OCI-LY7 (cell line): ENCODE measurements around the gene SNX15. TPM values are rescaled to one million over a fixed set of nuclear protein-coding genes. Genes with fewer than 3 reads are reported as not detected.

Source experiments
- BruUV-seq: library from RNA; stranded (reverse); fragments of 400-500 nt; replicated peaks from 2 replicates; lab custom pipeline; 2021; lab: Mats Ljungman, UMichigan
- CTCF ChIA-PET: fragments of 300-600 bp; sonication (Branson Sonifier 250); formaldehyde crosslinking; loops from one replicate; lab custom pipeline; 2022; ENCODE audit warnings: antibody characterized with exemption; ENCODE audit not compliant: unreplicated experiment; lab: Charles Lee
- POLR2A ChIA-PET: fragments of 300-600 bp; sonication (Branson Sonifier 250); formaldehyde crosslinking; loops from one replicate; lab custom pipeline; 2022; ENCODE audit warnings: antibody characterized with exemption; lab: Charles Lee
- DNase-seq: peaks from one replicate; pipeline ENCODE4 v3.0.0-alpha.2; 2015; ENCODE audit warnings: low spot score
- H2AFZ ChIP-seq: fragments of 200-600 bp; sonication (generic), shearing (Covaris generic); 2 replicates; pipeline ENCODE4 v1.6.1; 2014; ENCODE audit warnings: mild to moderate bottlenecking, antibody characterized with exemption, low read length, moderate library complexity
- H3K27ac ChIP-seq: fragments of 200-600 bp; sonication (generic); 2 replicates; pipeline ENCODE4 v1.5.1; 2014; ENCODE audit warnings: mixed run types, low read depth, mild to moderate bottlenecking, moderate library complexity, low read length, inconsistent platforms; ENCODE audit not compliant: poor library complexity, severe bottlenecking
- H3K36me3 ChIP-seq: fragments of 200-600 bp; sonication (generic); 2 replicates; pipeline ENCODE4 v1.6.1; 2014; ENCODE audit warnings: mild to moderate bottlenecking, antibody characterized with exemption, low read length, moderate library complexity, mixed read lengths; ENCODE audit not compliant: insufficient read depth
- H3K4me1 ChIP-seq: fragments of 200-600 bp; sonication (generic); 2 replicates; pipeline ENCODE4 v1.5.1; 2014; ENCODE audit warnings: mild to moderate bottlenecking, low read length; ENCODE audit not compliant: insufficient read depth, poor library complexity, severe bottlenecking
- H3K4me2 ChIP-seq: fragments of 200-600 bp; sonication (generic); 2 replicates; pipeline ENCODE4 v1.6.1; 2014; ENCODE audit warnings: mild to moderate bottlenecking, low read length
- H3K4me3 ChIP-seq: fragments of 200-600 bp; sonication (generic); 2 replicates; pipeline ENCODE4 v1.5.1; 2014; ENCODE audit warnings: mild to moderate bottlenecking, low read depth, low read length; ENCODE audit not compliant: poor library complexity, severe bottlenecking
- H3K79me2 ChIP-seq: fragments of 200-600 bp; sonication (generic); 2 replicates; pipeline ENCODE4 v1.6.1; 2016; ENCODE audit warnings: low read depth, mild to moderate bottlenecking, low read length, moderate library complexity, mixed read lengths; ENCODE audit not compliant: insufficient read depth
- H3K9me2 ChIP-seq: fragments of 200-600 bp; sonication (generic); 2 replicates; pipeline ENCODE4 v1.6.1; 2016; ENCODE audit warnings: mild to moderate bottlenecking, low read length, mixed read lengths; ENCODE audit not compliant: insufficient read depth
- H3K9me3 ChIP-seq: fragments of 200-600 bp; sonication (generic); 2 replicates; pipeline ENCODE4 v1.6.1; 2014; ENCODE audit warnings: mild to moderate bottlenecking, mixed run types, low read length, mixed read lengths
- H4K20me1 ChIP-seq: fragments of 200-600 bp; sonication (generic); 2 replicates; pipeline ENCODE4 v1.6.1; 2014; ENCODE audit warnings: mild to moderate bottlenecking, antibody characterized with exemption, low read length, moderate library complexity, mixed read lengths; ENCODE audit not compliant: insufficient read depth
- EZH2phosphoT487 ChIP-seq: fragments of 200-600 bp; sonication (generic); IDR thresholded peaks from 2 replicates; pipeline ENCODE4 v1.6.1; 2018; ENCODE audit warnings: low read depth, borderline replicate concordance, mild to moderate bottlenecking, mixed run types, antibody characterized with exemption, low read length, moderate library complexity, mixed read lengths
- intact Hi-C: fragments of 100-400 bp; cut with micrococcal nuclease; formaldehyde crosslinking; loops from one replicate; pipeline ENCODE4 v1.10.0; 2022; ENCODE audit not compliant: unreplicated experiment
- total RNA-seq, 2 experiments: library from RNA; depleted of rRNA in 1 of 2; stranded (reverse); fragments of >200 nt in 1 of 2; shearing (Covaris generic) in 1 of 2; gene quantifications; 2 replicates each; pipeline ENCODE4 v1.2.3, GENCODE V29; 2014 to 2022
- TF ChIP-seq, protein P1 (sequence below): fragments of 200-600 bp; sonication (generic); conservative IDR thresholded peaks from 2 replicates; pipeline ENCODE4 v1.5.1; 2014; ENCODE audit warnings: mild to moderate bottlenecking, antibody characterized with exemption, low read length, moderate library complexity, mixed read lengths

The SNX15 gene
- total RNA-seq, 2 experiments from 2014 or later, result 25.9 to 28.3 TPM

- BruUV-seq, result no TSS peak
- POLR2A ChIA-PET, result interaction anchor here (0.6 kb wide), 1 partner anchor 387 kb away, joined by 3 read pairs; no protein-coding TSS in a partner anchor
- DNase-seq, result no peak
- Histone ChIP-seq H3K4me3 (no peak overlapping the region), H2AFZ (no peak overlapping the region), H3K9me3 (no peaks in the 10 kb centered on the region), H3K27ac (no peak overlapping the region), H3K79me2 (no peaks in the 10 kb centered on the region), H3K36me3 (no peaks in the 10 kb centered on the region), H3K4me2 (no peak overlapping the region), H3K9me2 (no peaks in the 10 kb centered on the region), H4K20me1 (no peaks in the 10 kb centered on the region), H3K4me1 (peaks cover 46% of the 10 kb centered on the region)
- CTCF ChIA-PET, result no interaction called here
- intact Hi-C loops, result no loop called here
- TF ChIP-seq, protein P1, sequence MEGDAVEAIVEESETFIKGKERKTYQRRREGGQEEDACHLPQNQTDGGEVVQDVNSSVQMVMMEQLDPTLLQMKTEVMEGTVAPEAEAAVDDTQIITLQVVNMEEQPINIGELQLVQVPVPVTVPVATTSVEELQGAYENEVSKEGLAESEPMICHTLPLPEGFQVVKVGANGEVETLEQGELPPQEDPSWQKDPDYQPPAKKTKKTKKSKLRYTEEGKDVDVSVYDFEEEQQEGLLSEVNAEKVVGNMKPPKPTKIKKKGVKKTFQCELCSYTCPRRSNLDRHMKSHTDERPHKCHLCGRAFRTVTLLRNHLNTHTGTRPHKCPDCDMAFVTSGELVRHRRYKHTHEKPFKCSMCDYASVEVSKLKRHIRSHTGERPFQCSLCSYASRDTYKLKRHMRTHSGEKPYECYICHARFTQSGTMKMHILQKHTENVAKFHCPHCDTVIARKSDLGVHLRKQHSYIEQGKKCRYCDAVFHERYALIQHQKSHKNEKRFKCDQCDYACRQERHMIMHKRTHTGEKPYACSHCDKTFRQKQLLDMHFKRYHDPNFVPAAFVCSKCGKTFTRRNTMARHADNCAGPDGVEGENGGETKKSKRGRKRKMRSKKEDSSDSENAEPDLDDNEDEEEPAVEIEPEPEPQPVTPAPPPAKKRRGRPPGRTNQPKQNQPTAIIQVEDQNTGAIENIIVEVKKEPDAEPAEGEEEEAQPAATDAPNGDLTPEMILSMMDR, result no peak
- no peak for TF ChIP-seq EZH2phosphoT487
Measured at GRCh38 chr11:65056999-65057398, 29.8 kb downstream of the SNX15 start.

GRCh38 chr11:65057526-65057925, 30.3 kb downstream of the SNX15 start:
- BruUV-seq, result no TSS peak
- Histone ChIP-seq H3K4me2 (no peak overlapping the region), H2AFZ (no peak overlapping the region), H3K9me2 (no peaks in the 10 kb centered on the region), H3K27ac (no peak overlapping the region), H3K9me3 (no peaks in the 10 kb centered on the region), H3K4me3 (no peak overlapping the region), H3K79me2 (no peaks in the 10 kb centered on the region), H4K20me1 (no peaks in the 10 kb centered on the region), H3K36me3 (no peaks in the 10 kb centered on the region), H3K4me1 (peaks cover 46% of the 10 kb centered on the region)
- CTCF ChIA-PET, result no interaction called here
- no peak for DNase-seq
- intact Hi-C loops, result no loop called here
- POLR2A ChIA-PET, result interaction anchor here (0.6 kb wide), 2 partner anchors 24 to 387 kb away, joined by 3 to 4 read pairs; no protein-coding TSS in a partner anchor
- TF ChIP-seq, protein P1, result no peak
- no peak for TF ChIP-seq EZH2phosphoT487

DNA sequence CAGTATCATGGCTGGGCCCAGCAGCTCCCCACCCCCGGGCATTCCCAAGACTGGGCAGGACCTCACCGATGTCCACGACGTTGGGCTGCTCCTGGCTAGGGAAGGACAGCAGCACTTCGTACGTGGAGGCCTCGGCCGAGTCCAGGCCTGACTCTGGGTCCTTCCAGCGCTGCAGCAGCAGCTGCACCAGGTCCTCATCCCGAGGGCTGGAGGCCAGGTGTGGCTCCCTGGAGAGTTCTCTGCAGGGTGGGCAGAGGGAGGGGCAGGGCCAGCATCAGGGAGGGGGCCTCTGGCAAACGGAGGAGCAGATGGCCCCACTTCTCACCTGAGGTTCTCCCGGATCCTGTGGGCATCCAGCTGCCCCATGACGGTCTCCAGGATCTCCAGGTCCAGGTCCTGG, 30.8 kb downstream of the SNX15 start:
- H3K27ac ChIP-seq, result no peak overlapping the region
- POLR2A ChIA-PET, result interaction anchor here (0.6 kb wide), 1 partner anchor 24 kb away, joined by 4 read pairs; no protein-coding TSS in a partner anchor
- H3K36me3 ChIP-seq, result no peaks in the 10 kb centered on the region
- peaks cover 44% of the 10 kb centered on the region for H3K4me1 ChIP-seq
- H3K9me2 ChIP-seq, result no peaks in the 10 kb centered on the region
- H2AFZ ChIP-seq, result no peak overlapping the region
- no peaks in the 10 kb centered on the region for H3K79me2 ChIP-seq
- no peaks in the 10 kb centered on the region for H3K9me3 ChIP-seq
- no peak for DNase-seq
- H3K4me3 ChIP-seq, result no peak overlapping the region
- no peak for TF ChIP-seq EZH2phosphoT487
- TF ChIP-seq, protein P1, result no peak
- CTCF ChIA-PET, result interaction anchor here (0.6 kb wide), 1 partner anchor 31 kb away, joined by 3 read pairs; the partner anchor contains the start of gene SNX15
- intact Hi-C loops, result no loop called here
- H4K20me1 ChIP-seq, result no peaks in the 10 kb centered on the region
- BruUV-seq, result no TSS peak
- H3K4me2 ChIP-seq, result no peak overlapping the region
